T-helper 2 cell treated with Interferon-gamma antibody and Interleukin-4, amounts not matched to agents 100 ng/mL and 5 ng/mL, for 36 hours (primary cell): ENCODE data around the gene PLPP2. TPM values are rescaled to one million over a fixed set of nuclear protein-coding genes. Genes with fewer than 3 reads are reported as not detected.

Experiments used
- intact Hi-C: fragments of 100-400 bp; cut with micrococcal nuclease; formaldehyde crosslinking; loops from one replicate; pipeline ENCODE4 v1.15.1; 2023
- total RNA-seq: library from RNA; stranded (reverse); gene quantifications from 2 replicates; pipeline ENCODE4 v1.2.3, GENCODE V29; 2022

Gene PLPP2
- total RNA-seq, 1 donor from 2014 or later, result not detected

- intact Hi-C loops, result no loop called here
Measured at GRCh38 chr19:293436-294110, 2.4 kb upstream of the PLPP2 start.

- intact Hi-C loops, result no loop called here
Measured at GRCh38 chr19:292951-293350, 1.7 kb upstream of the PLPP2 start.

- intact Hi-C loops, result no loop called here
Measured at GRCh38 chr19:292281-292884, 1.2 kb upstream of the PLPP2 start.

- intact Hi-C loops, result no loop called here
Measured at GRCh38 chr19:291561-292280, 518 bp upstream of the PLPP2 start.

DNA sequence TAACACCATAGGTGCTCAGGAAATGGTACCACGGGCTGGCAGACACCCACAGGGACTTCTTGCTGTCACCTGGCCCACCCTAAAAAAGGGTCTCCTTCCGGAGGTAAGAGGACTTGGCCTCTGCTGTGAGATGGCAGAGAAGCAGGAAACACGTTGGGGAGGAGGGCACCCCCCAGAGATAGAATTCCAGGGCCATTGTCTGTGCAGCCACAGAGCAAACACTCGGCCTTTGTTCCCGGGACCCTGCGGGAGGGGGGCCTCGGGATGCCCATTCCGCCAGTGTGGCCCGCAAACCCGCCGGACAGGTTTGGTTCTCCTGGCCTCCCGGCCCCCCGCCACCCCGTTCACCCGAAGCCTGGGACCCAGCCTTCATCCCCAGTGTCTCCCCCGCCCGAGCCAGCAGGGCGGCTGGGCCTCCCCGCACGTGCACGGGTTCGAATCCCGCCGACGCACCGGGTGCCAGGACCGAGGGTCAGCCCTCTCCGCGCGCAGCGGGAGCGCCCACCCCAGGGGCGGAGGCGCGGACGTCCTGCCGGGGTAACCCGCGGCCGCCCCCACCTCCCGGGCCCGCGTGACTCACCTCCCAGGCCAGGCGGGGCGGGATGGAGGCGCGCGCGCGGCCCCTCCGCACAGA, 714 bp downstream of the PLPP2 start:
- intact Hi-C loops, result no loop called here

GRCh38 chr19:289651-290371, 1.4 kb downstream of the PLPP2 start:
- intact Hi-C loops, result no loop called here

DNA sequence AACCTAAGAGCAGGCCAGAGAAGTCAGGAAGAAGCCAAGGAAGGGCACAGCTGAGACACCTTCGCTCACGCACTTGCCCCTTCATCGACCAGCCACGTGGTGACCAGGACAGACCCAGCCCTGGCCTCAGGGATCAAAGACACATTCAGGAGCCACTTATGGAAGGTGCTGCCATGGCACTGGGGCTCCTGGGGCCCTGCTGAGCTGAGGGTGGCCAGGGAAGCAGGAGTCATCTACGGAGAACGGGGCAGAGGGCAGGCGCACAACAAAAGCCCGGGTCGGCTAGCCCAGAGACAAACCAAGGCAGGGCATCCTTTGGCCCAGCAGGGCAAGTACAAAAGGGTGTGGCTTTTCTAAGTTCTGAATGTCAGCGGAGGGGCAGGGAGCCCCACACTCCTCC, 2.3 kb downstream of the PLPP2 start:
- intact Hi-C loops, result no loop called here

- intact Hi-C loops, result no loop called here
Measured at GRCh38 chr19:287381-287871, 3.8 kb downstream of the PLPP2 start.

DNA sequence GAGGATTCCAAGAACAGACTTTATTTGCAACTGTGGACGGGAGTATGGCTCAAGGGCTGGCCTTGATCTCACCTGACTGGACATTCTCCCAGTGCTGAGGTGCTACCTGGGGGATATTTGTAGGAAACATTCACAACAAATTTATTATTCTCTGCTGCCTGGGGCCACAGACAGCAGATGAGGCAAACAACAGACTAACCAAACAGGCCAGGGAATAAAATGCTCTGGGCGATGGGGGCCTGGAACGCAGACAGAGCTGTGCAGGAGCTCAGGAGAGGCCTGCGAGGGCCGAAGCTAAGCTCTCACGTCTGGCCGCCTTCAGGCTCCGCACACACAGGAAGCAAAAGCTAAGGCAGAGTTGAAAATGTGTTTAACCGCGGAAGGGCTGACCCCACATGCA, 7.8 kb downstream of the PLPP2 start:
- intact Hi-C loops, result no loop called here

DNA sequence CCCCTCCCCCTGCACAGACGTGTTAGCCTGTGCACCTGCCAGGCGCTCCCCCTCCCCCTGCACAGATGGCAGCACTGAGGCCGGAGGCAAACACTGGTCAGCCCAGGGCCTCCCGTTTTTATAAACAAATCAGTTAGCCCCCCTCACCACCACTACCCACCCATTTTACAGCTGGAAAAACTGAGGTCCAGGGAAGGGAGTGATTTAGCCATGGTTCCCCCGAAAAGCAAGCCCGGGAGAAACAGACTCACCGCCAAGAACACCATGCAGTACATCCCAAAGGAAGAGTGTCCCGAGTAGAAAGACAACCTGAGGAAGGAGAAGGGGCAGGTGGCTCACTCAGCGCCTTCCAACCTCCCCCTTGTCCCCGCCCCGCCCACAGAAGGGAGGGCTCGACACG, 8.7 kb downstream of the PLPP2 start:
- intact Hi-C loops, result no loop called here

DNA sequence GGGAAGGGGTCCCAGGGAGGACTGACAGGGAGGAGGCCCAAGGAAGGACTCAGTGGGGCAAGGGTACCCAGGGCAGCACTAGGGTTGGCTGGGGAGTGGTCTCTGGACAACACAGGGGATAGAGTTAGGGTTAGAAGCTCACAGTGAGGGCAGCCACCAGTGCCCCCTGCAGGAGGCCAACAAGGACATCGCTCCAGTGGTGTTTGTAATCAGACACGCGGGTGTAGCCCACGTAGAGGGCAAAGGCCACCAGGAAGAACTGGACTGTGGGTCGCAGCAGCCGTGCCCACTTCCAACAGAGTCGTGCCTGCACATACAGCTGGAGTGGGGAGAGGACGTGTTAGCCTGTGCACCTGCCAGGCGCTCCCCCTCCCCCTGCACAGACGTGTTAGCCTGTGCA, 9.2 kb downstream of the PLPP2 start:
- intact Hi-C loops, result no loop called here

DNA sequence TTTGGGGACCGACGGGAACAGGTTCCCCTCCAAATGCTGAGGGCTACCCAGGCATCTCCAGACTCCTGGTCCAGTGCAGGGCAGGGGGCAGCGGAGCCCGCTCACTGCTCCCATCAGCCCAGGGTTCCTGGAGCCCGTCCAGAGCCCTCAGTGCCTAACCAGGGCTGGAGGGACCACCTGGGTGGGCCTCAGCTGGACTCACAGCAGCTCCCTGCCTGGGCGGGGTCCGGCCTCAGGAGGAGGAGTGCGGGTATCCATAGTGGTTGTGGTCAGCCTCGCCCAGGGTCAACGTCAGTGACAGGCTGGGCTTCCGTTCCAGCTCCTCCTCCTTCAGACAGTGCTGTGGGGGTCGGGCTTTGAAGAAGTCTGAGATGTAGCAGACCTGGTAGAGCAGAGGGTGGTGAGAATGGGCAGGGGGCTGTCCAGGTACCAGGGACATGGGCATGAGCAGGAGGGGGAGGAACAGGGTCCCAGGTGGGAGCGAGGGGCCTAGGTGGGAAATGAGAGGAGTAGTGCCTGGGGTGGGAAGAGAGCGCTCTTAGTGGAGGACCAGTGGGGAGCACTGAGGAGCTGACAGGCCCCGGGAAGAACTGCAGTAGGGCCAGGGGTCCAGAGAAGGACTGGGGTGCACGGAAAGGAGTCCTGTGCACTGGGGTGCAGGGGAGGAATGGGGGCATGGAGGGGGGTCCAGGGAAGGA, 9.9 kb downstream of the PLPP2 start:
- intact Hi-C loops, result no loop called here

DNA sequence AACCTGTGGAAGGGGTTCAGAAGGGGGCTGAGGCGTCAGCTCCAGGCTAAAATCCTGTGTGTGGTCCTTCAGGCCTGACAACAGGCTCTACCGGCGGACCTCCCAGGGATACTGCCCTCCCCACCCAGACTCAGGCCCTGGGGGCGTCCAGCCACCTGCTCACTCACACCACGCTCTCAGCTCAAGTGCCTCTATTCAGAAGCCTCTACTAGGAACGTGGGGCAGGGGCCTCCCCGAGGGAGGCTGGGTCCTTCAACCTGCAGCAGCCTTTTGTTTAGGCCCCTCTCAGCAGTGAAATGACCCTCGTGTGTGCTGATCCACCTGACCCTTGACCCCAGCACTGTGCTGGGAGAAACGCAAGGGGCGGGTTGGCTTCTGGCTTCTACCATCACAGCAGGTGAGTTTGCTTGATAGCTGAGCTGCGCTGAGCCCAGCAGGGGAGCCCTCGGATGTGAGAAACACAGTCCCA, 10.6 kb downstream of the PLPP2 start:
- intact Hi-C loops, result no loop called here

DNA sequence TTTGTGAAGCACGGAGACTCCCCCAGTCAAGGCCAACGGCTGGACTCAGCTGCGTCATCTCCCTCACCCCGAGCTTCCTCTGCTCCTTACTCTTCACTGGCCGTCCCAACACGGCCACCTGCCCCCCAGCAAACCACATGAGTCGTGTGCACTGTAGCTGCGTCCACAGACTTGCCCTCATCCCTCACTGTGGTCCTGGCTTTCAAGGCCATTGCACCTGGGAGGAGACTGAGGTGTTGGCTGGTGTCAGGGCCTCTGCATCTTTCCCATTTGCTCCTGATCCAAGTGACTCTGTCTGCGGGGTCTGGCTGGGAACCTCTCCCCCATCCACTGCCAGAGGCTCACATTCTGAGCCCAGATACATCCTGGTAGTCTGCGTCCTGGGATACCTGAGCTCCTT, 11.5 kb downstream of the PLPP2 start:
- intact Hi-C loops, result no loop called here

DNA sequence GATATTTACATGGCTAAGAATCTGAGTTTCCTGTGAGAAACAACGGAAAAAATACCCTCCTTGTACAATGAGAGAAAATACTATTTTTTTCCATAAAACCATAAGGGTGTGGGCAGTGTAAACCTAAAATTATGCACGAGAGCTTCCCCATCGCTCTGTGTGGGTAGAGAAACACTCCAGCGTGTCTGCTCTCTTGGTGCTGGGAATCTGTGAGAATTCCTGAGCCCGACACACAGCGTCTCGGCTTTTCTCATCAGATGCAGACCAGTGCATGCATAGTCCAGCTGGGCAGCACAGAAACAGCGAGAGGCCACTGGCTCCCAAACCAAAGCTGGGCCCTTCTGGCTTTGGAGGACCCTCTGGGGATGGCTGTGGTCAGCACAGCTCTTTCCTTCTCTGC, 12.0 kb downstream of the PLPP2 start:
- intact Hi-C loops, result no loop called here

- intact Hi-C loops, result no loop called here
Measured at GRCh38 chr19:277581-278165, 13.5 kb downstream of the PLPP2 start.

DNA sequence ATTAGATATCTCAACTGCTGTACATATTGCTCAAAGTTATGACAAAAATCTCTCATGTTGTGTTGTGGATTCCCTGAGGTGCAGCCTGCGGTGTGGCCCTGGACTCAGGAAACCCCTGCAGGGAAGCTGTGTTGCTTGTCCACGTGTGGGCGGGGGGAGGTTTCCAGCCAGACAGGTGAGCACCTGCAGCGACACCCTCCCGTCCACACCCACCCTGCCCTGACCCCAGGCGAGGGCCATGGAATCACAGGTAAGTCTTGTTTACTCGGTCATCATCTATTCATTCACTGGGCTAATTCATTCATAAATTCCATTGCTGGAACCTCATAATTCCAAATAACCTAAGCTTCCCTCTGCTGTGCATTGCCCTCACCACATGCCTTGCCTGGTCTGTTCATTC, 14.1 kb downstream of the PLPP2 start:
- intact Hi-C loops, result no loop called here

DNA sequence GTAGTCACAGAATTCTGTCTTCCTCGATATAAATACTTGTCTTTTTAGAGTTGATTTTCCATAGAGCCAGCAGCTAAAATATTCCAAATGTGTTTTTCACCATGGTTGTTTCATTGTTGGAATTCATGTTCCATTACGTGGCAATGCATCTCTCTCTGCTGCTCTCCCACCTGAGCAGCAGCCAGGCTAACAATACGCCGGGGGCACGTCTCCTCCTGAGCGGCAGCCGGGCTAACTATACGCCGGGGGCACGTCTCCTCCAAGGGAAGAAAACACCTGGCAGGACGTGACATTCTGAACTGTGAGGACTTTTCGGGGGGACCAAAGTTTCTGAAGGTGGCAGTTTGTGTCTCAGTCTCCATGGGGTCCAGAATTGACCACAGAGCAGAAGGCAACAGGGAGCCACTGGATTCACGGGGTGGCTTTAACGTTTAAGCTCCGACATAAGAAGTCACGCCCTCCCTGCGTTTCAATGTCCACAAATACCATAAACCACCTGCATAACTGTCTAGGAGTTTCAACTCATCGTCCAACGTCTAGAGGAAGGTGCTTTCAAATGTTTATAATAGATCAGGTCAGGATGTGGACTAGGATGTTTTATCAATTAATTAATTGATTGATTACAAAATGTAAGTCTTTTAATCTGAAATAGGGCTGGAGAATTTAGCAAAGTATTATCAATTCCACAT, 15.1 kb downstream of the PLPP2 start:
- intact Hi-C loops, result no loop called here

DNA sequence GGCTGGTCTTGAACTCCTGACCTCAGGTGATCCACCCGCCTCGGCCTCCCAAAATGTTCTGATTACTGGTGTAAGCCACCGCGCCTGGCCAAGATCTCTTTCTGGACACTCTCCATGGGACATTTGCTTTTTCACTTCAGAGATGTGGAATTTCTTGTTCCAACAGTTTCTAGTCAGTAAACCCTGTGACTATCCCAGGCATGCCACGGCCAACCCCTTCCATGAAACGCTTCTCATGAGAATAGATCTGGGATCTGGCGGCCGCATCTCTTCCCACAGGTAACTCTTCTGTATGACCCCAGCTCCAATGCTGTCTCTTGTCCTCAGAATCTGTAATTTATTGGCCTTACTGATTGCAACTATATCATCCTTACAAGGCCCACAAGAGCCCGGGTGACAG, 16.2 kb downstream of the PLPP2 start:
- intact Hi-C loops, result no loop called here

- intact Hi-C loops, result no loop called here
Measured at GRCh38 chr19:273393-273792, 17.8 kb downstream of the PLPP2 start.
